HepG2 (cell line): ENCODE measurements around the gene CMC1. TPM values are rescaled to one million over a fixed set of nuclear protein-coding genes. Genes with fewer than 3 reads are reported as not detected.
A peak's percentile ranks its signal among the peaks of the same experiment; 100 is the strongest.

Experiments
- EP300 ChIP-seq, 3 experiments: sonication (generic) in 1 of 3; formaldehyde crosslinking in 1 of 3; IDR thresholded peaks; 2 replicates each; pipeline versions ENCODE4 v1.5.1 to v1.6.1; 2011 to 2020; ENCODE audit warnings: low read depth in 2 of 3, low read length in 2 of 3, borderline replicate concordance in 1 of 3, improper control_type of control experiment in 1 of 3, mild to moderate bottlenecking in 1 of 3, missing genetic modification reagents in 1 of 3, moderate library complexity in 1 of 3
- ETV6 ChIP-seq: sonication (generic); formaldehyde crosslinking; conservative IDR thresholded peaks from 2 replicates; pipeline ENCODE4 v1.4.0; 2020; ENCODE audit warnings: missing genetic modification reagents
- FOXA1 ChIP-seq, 2 experiments: fragments of 450-650 bp in 1 of 2; sonication (generic) in 1 of 2; formaldehyde crosslinking in 1 of 2; IDR thresholded peaks; 2 replicates each; pipeline versions ENCODE4 v1.4.0 to v1.6.1; 2016 to 2020; ENCODE audit warnings: missing genetic modification reagents in 1 of 2
- FOXJ3 ChIP-seq: sonication (generic); formaldehyde crosslinking; IDR thresholded peaks from 2 replicates; pipeline ENCODE4 v1.4.0; 2020; ENCODE audit warnings: missing genetic modification reagents, mild to moderate bottlenecking, borderline replicate concordance
- FOXP4 ChIP-seq: sonication (generic); formaldehyde crosslinking; IDR thresholded peaks from 2 replicates; pipeline ENCODE4 v1.4.0; 2020; ENCODE audit warnings: missing genetic modification reagents
- GFI1 ChIP-seq: sonication (generic); formaldehyde crosslinking; IDR thresholded peaks from 2 replicates; pipeline ENCODE4 v1.5.0; 2020; ENCODE audit warnings: missing genetic modification reagents, mild to moderate bottlenecking, borderline replicate concordance
- HDAC2 ChIP-seq: sonication (generic); formaldehyde crosslinking; IDR thresholded peaks from 2 replicates; pipeline ENCODE4 v1.4.0; 2020; ENCODE audit warnings: missing genetic modification reagents
- HMG20A ChIP-seq: IDR thresholded peaks from 2 replicates; pipeline ENCODE4 v1.6.1; 2016; ENCODE audit warnings: borderline replicate concordance
- MBD4 ChIP-seq: IDR thresholded peaks from 2 replicates; pipeline ENCODE4 v1.6.1; 2012; ENCODE audit warnings: low read length, inconsistent platforms, borderline replicate concordance
- NCOR1 ChIP-seq: fragments of 200-600 bp; sonication (generic); IDR thresholded peaks from 2 replicates; pipeline ENCODE4 v1.7.0; 2017; ENCODE audit warnings: antibody characterized with exemption, low read length, borderline replicate concordance
- RARA ChIP-seq: IDR thresholded peaks from 2 replicates; pipeline ENCODE4 v1.6.1; 2016; ENCODE audit warnings: missing genetic modification reagents, missing compliant biosample characterization
- SALL1 ChIP-seq: sonication (generic); formaldehyde crosslinking; IDR thresholded peaks from 2 replicates; pipeline ENCODE4 v1.8.0; 2022; ENCODE audit warnings: mild to moderate bottlenecking, missing genetic modification reagents
- SAP130 ChIP-seq: IDR thresholded peaks from 2 replicates; pipeline ENCODE4 v1.6.1; 2016; ENCODE audit warnings: low read depth
- SOX6 ChIP-seq, 2 experiments: fragments of 450-650 bp in 1 of 2; sonication (generic) in 1 of 2; formaldehyde crosslinking in 1 of 2; IDR thresholded peaks; 2 replicates each; pipeline versions ENCODE4 v1.4.0 to v1.6.1; 2017 to 2020; ENCODE audit warnings: antibody characterized with exemption in 1 of 2, mild to moderate bottlenecking in 1 of 2, missing genetic modification reagents in 1 of 2
- ZFP62 ChIP-seq: sonication (generic); formaldehyde crosslinking; IDR thresholded peaks from 2 replicates; pipeline ENCODE4 v1.4.0; 2020; ENCODE audit warnings: missing genetic modification reagents
- ZNF275 ChIP-seq: sonication (generic); formaldehyde crosslinking; IDR thresholded peaks from 2 replicates; pipeline ENCODE4 v1.8.0; 2022; ENCODE audit warnings: missing genetic modification reagents, mild to moderate bottlenecking, inconsistent platforms, borderline replicate concordance
- ZNF331 ChIP-seq: sonication (generic); formaldehyde crosslinking; IDR thresholded peaks from 2 replicates; pipeline ENCODE4 v1.4.0; 2020; ENCODE audit warnings: missing genetic modification reagents
- ZNF644 ChIP-seq: IDR thresholded peaks from 2 replicates; pipeline ENCODE4 v1.6.1; 2016; ENCODE audit warnings: low read depth
- ZSCAN22 ChIP-seq: sonication (generic); formaldehyde crosslinking; IDR thresholded peaks from 2 replicates; pipeline ENCODE4 v1.4.0; 2020; ENCODE audit warnings: mild to moderate bottlenecking, missing genetic modification reagents
- polyA plus RNA-seq, 8 experiments: library from polyadenylated mRNA; depleted of rRNA in 3 of 8; stranded (reverse) in 7 of 8; unstranded in 1 of 8; fragments of >200 nt; fragmentation: Illumina TruSeq in 4 of 8; extraction: Trizol in 4 of 8; gene quantifications; 2 replicates each; pipeline versions ENCODE4 v1.2.1 to v1.2.3, GENCODE V29; 2011 to 2016; ENCODE audit warnings: low read depth in 4 of 8, missing spikeins in 1 of 8, mixed read lengths in 1 of 8; ENCODE audit not compliant: insufficient read depth in 1 of 8
- total RNA-seq, 5 experiments: library from RNA; depleted of rRNA; stranded (reverse); fragments of >200 nt; fragmentation: Illumina TruSeq; extraction: Trizol; gene quantifications; 2 replicates each; pipeline ENCODE4 v1.2.3, GENCODE V29; 2016; ENCODE audit warnings: low read depth in 1 of 5
- TF ChIP-seq, protein P1 (sequence below): IDR thresholded peaks from 2 replicates; pipeline ENCODE4 v1.4.0; 2020; ENCODE audit warnings: mild to moderate bottlenecking, missing genetic modification reagents
- TF ChIP-seq, protein P2 (sequence below): sonication (generic); formaldehyde crosslinking; conservative IDR thresholded peaks from 2 replicates; pipeline ENCODE4 v1.8.0; 2022; ENCODE audit warnings: mild to moderate bottlenecking, moderate library complexity, missing genetic modification reagents

CMC1 gene
- total and polyA plus RNA-seq, 2 of the 13 experiments (the other 11 are each of a cell fraction or from before 2014, with no cell fraction given): 22.1 to 29.5 TPM

GRCh38 chr3:28320981-28321380, 79.6 kb downstream of the CMC1 start (continued):
- peak; percentile 70 for TF ChIP-seq RARA
- TF ChIP-seq, protein P1, sequence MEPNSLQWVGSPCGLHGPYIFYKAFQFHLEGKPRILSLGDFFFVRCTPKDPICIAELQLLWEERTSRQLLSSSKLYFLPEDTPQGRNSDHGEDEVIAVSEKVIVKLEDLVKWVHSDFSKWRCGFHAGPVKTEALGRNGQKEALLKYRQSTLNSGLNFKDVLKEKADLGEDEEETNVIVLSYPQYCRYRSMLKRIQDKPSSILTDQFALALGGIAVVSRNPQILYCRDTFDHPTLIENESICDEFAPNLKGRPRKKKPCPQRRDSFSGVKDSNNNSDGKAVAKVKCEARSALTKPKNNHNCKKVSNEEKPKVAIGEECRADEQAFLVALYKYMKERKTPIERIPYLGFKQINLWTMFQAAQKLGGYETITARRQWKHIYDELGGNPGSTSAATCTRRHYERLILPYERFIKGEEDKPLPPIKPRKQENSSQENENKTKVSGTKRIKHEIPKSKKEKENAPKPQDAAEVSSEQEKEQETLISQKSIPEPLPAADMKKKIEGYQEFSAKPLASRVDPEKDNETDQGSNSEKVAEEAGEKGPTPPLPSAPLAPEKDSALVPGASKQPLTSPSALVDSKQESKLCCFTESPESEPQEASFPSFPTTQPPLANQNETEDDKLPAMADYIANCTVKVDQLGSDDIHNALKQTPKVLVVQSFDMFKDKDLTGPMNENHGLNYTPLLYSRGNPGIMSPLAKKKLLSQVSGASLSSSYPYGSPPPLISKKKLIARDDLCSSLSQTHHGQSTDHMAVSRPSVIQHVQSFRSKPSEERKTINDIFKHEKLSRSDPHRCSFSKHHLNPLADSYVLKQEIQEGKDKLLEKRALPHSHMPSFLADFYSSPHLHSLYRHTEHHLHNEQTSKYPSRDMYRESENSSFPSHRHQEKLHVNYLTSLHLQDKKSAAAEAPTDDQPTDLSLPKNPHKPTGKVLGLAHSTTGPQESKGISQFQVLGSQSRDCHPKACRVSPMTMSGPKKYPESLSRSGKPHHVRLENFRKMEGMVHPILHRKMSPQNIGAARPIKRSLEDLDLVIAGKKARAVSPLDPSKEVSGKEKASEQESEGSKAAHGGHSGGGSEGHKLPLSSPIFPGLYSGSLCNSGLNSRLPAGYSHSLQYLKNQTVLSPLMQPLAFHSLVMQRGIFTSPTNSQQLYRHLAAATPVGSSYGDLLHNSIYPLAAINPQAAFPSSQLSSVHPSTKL (CRISPR knock-in tag): peak; percentile 78
- peak in 1 of 2 experiments; percentile 81; a peak in 2 of 4 replicates for TF ChIP-seq EP300 (IDR thresholded peaks at IDR 0.05; ENCODE audit: low read depth in 2 of 2, low read length in 2 of 2)
- TF ChIP-seq EP300 (CRISPR knock-in tag; IDR thresholded peaks at IDR 0.05; ENCODE audit: borderline replicate concordance): no peak; the same call in 1 of the 2 replicates
- TF ChIP-seq ZNF331 (CRISPR knock-in tag): 0 out of 2 replicates have a peak, but pooled peaks have one; percentile 25
- no peak for TF ChIP-seq ETV6 (CRISPR knock-in tag)
- peak; percentile 26; the same call in 1 of the 2 replicates for TF ChIP-seq SAP130 (CRISPR knock-in tag)
- TF ChIP-seq FOXJ3 (CRISPR knock-in tag): peak; percentile 43; the same call in 1 of the 2 replicates
- TF ChIP-seq FOXP4 (CRISPR knock-in tag): peak; percentile 43; the same call in 1 of the 2 replicates
- TF ChIP-seq SALL1: peak; percentile 36; the same call in 1 of the 2 replicates
- 0 out of 2 replicates have a peak, but pooled peaks have one; percentile 20 for TF ChIP-seq MBD4
- 0 out of 2 replicates have a peak, but pooled peaks have one; percentile 32 for TF ChIP-seq GFI1
- no peak for TF ChIP-seq FOXA1 (IDR thresholded peaks at IDR 0.05)
- peak; percentile 53 for TF ChIP-seq FOXA1 (CRISPR knock-in tag; IDR thresholded peaks at IDR 0.05)
- TF ChIP-seq NCOR1: peak; percentile 80; the same call in 1 of the 2 replicates
- TF ChIP-seq ZNF644: peak; percentile 43; the same call in 1 of the 2 replicates
- TF ChIP-seq, protein P2, sequence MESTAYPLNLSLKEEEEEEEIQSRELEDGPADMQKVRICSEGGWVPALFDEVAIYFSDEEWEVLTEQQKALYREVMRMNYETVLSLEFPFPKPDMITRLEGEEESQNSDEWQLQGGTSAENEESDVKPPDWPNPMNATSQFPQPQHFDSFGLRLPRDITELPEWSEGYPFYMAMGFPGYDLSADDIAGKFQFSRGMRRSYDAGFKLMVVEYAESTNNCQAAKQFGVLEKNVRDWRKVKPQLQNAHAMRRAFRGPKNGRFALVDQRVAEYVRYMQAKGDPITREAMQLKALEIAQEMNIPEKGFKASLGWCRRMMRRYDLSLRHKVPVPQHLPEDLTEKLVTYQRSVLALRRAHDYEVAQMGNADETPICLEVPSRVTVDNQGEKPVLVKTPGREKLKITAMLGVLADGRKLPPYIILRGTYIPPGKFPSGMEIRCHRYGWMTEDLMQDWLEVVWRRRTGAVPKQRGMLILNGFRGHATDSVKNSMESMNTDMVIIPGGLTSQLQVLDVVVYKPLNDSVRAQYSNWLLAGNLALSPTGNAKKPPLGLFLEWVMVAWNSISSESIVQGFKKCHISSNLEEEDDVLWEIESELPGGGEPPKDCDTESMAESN: no peak
- no peak for TF ChIP-seq ZFP62 (CRISPR knock-in tag)
- TF ChIP-seq HMG20A (CRISPR knock-in tag): peak; percentile 47; the same call in 1 of the 2 replicates
- TF ChIP-seq ZSCAN22 (CRISPR knock-in tag): no peak
- TF ChIP-seq HDAC2 (CRISPR knock-in tag): peak; percentile 51; the same call in 1 of the 2 replicates
- no peak for TF ChIP-seq SOX6 (IDR thresholded peaks at IDR 0.05)
- peak; percentile 68; the same call in 1 of the 2 replicates for TF ChIP-seq SOX6 (CRISPR knock-in tag; IDR thresholded peaks at IDR 0.05)
- no peak for TF ChIP-seq ZNF275 (CRISPR knock-in tag)
